CD4-positive, alpha-beta T cell (primary cell): ENCODE measurements around the gene MCEMP1. TPM values are rescaled to one million over a fixed set of nuclear protein-coding genes. Genes with fewer than 3 reads are reported as not detected.
"Not testable (repeated sequence)": the region's sequence is repeated elsewhere in the genome, so short reads cannot be mapped to it uniquely, and the experiment has no call there.

Experiments
- ATAC-seq: fragments of 200-7000 bp; cut with Tn5 transposase; one replicate; pipeline ENCODE4 v1.10.0; 2022; ENCODE audit warnings: mild to moderate bottlenecking; ENCODE audit not compliant: poor library complexity
- CTCF ChIA-PET: fragments of 350-600 bp; sonication (Branson Sonifier 250); formaldehyde crosslinking; loops from one replicate; lab custom pipeline; 2021; ENCODE audit warnings: antibody characterized with exemption, inconsistent platforms; lab: Charles Lee
- POLR2A ChIA-PET: fragments of 350-600 bp; sonication (Branson Sonifier 250); formaldehyde crosslinking; loops from one replicate; lab custom pipeline; 2021; ENCODE audit warnings: antibody characterized with exemption, inconsistent platforms; lab: Charles Lee
- DNase-seq, 14 experiments: peaks; one replicate each; pipeline ENCODE4 v3.0.0-alpha.2; 2013 to 2020; ENCODE audit warnings: mixed read lengths in 2 of 14
- H3K27ac ChIP-seq, 2 donors: one replicate each; pipeline versions ENCODE4 v1.5.1 to v1.7.0; 2013; ENCODE audit warnings: low read length in 2 of 2, low read depth in 1 of 2, mild to moderate bottlenecking in 1 of 2
- H3K27me3 ChIP-seq, 2 experiments: 1 replicate in 1 of 2; 2 replicates in 1 of 2; pipeline versions ENCODE4 v1.6.1 to v1.7.0; 2013; ENCODE audit warnings: low read length in 2 of 2, control low read depth in 1 of 2, mild to moderate bottlenecking in 1 of 2, moderate library complexity in 1 of 2; ENCODE audit not compliant: insufficient read depth in 2 of 2, control insufficient read depth in 1 of 2
- H3K36me3 ChIP-seq: one replicate; pipeline ENCODE4 v1.6.1; 2013; ENCODE audit warnings: low read length, control low read depth; ENCODE audit not compliant: insufficient read depth
- H3K4me1 ChIP-seq: one replicate; pipeline ENCODE4 v1.6.1; 2013; ENCODE audit warnings: low read length, control low read depth; ENCODE audit not compliant: insufficient read depth
- H3K4me3 ChIP-seq: one replicate; pipeline ENCODE4 v1.5.1; 2013; ENCODE audit warnings: mild to moderate bottlenecking, low read length, moderate library complexity
- H3K9me3 ChIP-seq, 2 experiments: 1 replicate in 1 of 2; 2 replicates in 1 of 2; pipeline versions ENCODE4 v1.6.1 to v1.7.0; 2013; ENCODE audit warnings: low read length in 2 of 2, mild to moderate bottlenecking in 2 of 2, control low read depth in 1 of 2, moderate library complexity in 1 of 2; ENCODE audit not compliant: control insufficient read depth in 1 of 2, insufficient read depth in 1 of 2
- H3K27ac Mint-ChIP-seq: one replicate; pipeline ENCODE4 v1.8.0; 2020; ENCODE audit warnings: mixed read lengths
- H3K27me3 Mint-ChIP-seq: one replicate; pipeline ENCODE4 v1.8.0; 2021; ENCODE audit warnings: mixed read lengths
- H3K36me3 Mint-ChIP-seq: one replicate; pipeline ENCODE4 v1.8.0; 2021; ENCODE audit warnings: low read depth, mixed read lengths
- H3K4me1 Mint-ChIP-seq: one replicate; pipeline ENCODE4 v1.8.0; 2021; ENCODE audit warnings: low read depth, mixed read lengths
- H3K4me3 Mint-ChIP-seq: one replicate; pipeline ENCODE4 v1.8.0; 2020; ENCODE audit warnings: mild to moderate bottlenecking, mixed read lengths
- H3K9me3 Mint-ChIP-seq: one replicate; pipeline ENCODE4 v1.8.0; 2020; ENCODE audit warnings: mixed read lengths
- intact Hi-C, 2 experiments: fragments of 100-400 bp; cut with DNase I in 1 of 2; cut with micrococcal nuclease in 1 of 2; formaldehyde crosslinking; loops; one replicate each; pipeline versions ENCODE4 v1.15.1 to v1.9.0; 2023 to 2025; cut with DNase I, micrococcal nuclease
- total RNA-seq, 174 experiments: library from RNA in 2 of 174; stranded (reverse) in 2 of 174; gene quantifications; one replicate each; pipeline ENCODE4 v1.2.3 and lab custom pipeline; 2021 to 2026
- TF ChIP-seq, protein P1 (sequence below): fragments of 200-600 bp; IDR thresholded peaks from one replicate; pipeline ENCODE4 v1.8.0; 2022; ENCODE audit warnings: antibody characterized with exemption, mild to moderate bottlenecking

The MCEMP1 gene
- total RNA-seq, 2 experiments from 2014 or later, result 0.38 TPM; not detected in 1

DNA sequence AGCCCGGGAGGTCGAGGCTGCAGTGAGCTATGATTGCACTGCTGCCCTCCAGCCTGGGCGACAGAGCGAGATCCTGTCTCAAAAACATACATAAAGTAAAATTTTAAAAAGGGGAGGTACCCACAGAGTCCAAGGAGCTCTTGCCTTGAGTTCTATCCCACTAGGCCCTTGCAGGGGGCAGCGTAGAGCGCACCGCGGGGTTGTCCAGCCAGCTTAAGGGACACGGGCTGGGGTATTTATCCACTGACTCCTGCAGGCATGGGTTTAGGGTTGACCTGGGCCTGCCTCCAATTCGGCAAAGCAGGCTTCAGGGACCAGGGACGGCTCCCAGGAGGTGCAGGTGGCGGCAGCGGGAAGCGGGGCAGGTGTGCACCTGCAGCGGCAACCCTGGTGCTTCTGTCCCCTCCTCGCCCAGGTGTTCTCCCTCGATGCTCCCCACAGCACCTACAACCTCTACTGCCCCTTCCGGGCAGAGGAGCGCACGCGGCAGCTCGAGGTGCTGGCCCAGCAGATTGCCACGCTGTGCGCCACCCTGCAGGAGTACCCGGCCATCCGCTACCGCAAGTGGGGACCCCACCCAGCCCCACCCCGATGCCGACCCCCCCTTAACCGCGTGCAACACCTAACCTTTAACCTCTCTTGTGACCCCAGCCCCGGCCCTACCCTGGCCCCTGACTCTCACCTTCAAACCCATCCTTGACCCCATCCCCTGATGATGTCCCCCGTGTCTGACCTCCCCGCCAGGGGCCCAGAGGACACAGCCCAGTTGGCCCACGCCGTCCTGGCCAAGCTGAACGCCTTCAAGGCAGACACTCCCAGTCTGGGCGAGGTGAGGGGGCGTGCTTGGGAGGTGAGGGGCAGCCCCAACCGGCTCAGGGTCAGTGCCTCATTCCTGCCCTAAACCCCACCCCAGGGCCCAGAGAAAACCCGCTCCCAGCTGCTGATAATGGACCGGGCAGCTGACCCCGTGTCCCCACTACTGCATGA is 35.3 kb upstream of the MCEMP1 start:
- TF ChIP-seq, protein P1, sequence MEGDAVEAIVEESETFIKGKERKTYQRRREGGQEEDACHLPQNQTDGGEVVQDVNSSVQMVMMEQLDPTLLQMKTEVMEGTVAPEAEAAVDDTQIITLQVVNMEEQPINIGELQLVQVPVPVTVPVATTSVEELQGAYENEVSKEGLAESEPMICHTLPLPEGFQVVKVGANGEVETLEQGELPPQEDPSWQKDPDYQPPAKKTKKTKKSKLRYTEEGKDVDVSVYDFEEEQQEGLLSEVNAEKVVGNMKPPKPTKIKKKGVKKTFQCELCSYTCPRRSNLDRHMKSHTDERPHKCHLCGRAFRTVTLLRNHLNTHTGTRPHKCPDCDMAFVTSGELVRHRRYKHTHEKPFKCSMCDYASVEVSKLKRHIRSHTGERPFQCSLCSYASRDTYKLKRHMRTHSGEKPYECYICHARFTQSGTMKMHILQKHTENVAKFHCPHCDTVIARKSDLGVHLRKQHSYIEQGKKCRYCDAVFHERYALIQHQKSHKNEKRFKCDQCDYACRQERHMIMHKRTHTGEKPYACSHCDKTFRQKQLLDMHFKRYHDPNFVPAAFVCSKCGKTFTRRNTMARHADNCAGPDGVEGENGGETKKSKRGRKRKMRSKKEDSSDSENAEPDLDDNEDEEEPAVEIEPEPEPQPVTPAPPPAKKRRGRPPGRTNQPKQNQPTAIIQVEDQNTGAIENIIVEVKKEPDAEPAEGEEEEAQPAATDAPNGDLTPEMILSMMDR, result no peak
- Mint-ChIP-seq H3K4me1 (peaks cover 29% of the 10 kb centered on the region), H3K9me3 (no peaks in the 10 kb centered on the region), H3K27me3 (no peaks in the 10 kb centered on the region), H3K36me3 (peaks cover 35% of the 10 kb centered on the region), H3K4me3 (no peak overlapping the region), H3K27ac (no peak overlapping the region)
- no peak overlapping the region for H3K4me3 ChIP-seq
- DNase-seq (no peak), ATAC-seq (no peak)
- H3K4me1 ChIP-seq, result peaks cover 39% of the 10 kb centered on the region
- no peaks in the 10 kb centered on the region for H3K27me3 ChIP-seq
- ChIA-PET CTCF (no interaction called here), POLR2A (interaction anchor here (0.5 to 2.3 kb wide), 3 partner anchors 12 to 1129 kb away, joined by 3 to 9 read pairs (median 6); partner anchors contain the start of genes PET100 and XAB2)
- no peaks in the 10 kb centered on the region for H3K9me3 ChIP-seq
- peaks cover 46% of the 10 kb centered on the region for H3K36me3 ChIP-seq
- H3K27ac ChIP-seq, result no peak overlapping the region
- intact Hi-C loops, result no loop called here

DNA sequence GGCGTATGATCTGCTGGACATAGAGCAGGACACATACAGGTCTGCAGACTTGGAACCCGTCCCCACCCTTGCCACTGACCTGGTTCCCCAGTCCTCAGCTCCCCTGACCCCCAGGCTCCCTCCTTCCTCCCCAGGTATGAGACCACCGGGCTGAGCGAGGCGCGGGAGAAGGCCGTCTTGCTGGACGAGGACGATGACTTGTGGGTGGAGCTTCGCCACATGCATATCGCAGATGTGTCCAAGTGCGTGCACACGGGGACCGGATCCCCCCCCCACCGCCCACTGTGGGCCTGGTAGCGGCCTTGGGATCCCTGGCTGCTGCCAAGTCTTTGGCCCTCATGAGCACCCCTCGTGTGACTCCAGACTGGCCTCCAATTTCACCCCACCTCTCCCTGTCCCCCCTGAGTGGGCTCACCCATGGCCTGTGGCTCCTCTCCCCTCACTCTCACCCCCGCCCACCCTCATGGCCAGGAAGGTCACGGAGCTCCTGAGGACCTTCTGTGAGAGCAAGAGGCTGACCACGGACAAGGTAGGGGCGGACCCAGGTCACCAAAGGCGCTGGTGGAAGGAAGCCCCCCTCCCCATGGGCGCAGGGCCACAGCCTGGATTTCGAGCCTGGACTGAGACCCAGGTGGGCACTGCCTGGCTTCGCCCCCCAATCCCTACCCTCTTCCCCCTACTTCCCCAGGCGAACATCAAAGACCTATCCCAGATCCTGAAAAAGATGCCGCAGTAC is 34.4 kb upstream of the MCEMP1 start:
- H3K4me3 ChIP-seq, result no peak overlapping the region
- Mint-ChIP-seq H3K27me3 (no peaks in the 10 kb centered on the region), H3K9me3 (no peaks in the 10 kb centered on the region), H3K4me1 (peaks cover 25% of the 10 kb centered on the region), H3K27ac (no peak overlapping the region), H3K36me3 (peaks cover 30% of the 10 kb centered on the region), H3K4me3 (no peak overlapping the region)
- ATAC-seq (no peak), DNase-seq (peak in 1 of 14 experiments; percentile 28)
- no peaks in the 10 kb centered on the region for H3K9me3 ChIP-seq
- intact Hi-C loops, result no loop called here
- CTCF ChIA-PET, result interaction anchor here (0.8 kb wide), 1 partner anchor 9 kb away, joined by 3 read pairs; no protein-coding TSS in a partner anchor
- POLR2A ChIA-PET, result interaction anchor here (2.3 kb wide), 1 partner anchor 13 kb away, joined by 9 read pairs; the partner anchor contains the start of genes PET100 and XAB2
- no peaks in the 10 kb centered on the region for H3K27me3 ChIP-seq
- no peak overlapping the region for H3K27ac ChIP-seq
- peaks cover 54% of the 10 kb centered on the region for H3K36me3 ChIP-seq
- H3K4me1 ChIP-seq, result peaks cover 34% of the 10 kb centered on the region
- TF ChIP-seq, protein P1, result no peak

DNA sequence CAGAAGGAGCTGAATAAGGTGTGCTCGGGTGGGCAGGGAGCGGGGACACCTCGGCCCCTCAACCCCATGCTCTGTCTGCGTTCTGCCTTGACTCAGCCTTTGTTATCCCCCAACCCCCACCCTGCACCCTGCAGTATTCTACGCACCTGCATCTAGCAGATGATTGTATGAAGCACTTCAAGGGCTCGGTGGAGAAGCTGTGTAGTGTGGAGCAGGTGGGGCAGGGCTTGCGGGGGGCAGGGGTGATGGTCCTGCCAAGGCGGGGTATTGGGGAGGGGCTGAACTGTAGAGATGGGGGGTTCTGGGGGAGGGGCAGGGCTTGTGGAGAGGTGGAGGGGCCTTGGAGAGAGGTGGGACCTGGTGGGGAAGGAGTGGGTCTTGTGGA is 33.9 kb upstream of the MCEMP1 start:
- H3K9me3 Mint-ChIP-seq, result no peaks in the 10 kb centered on the region
- H3K27me3 Mint-ChIP-seq, result no peaks in the 10 kb centered on the region
- Histone ChIP-seq H3K4me1 (peaks cover 29% of the 10 kb centered on the region), H3K27ac (no peak overlapping the region), H3K36me3 (peaks cover 55% of the 10 kb centered on the region), H3K4me3 (no peak overlapping the region), H3K27me3 (no peaks in the 10 kb centered on the region), H3K9me3 (no peaks in the 10 kb centered on the region)
- TF ChIP-seq, protein P1, result no peak
- H3K4me3 Mint-ChIP-seq, result no peak overlapping the region
- ATAC-seq (no peak), DNase-seq (peak in 1 of 14 experiments; percentile 34)
- peaks cover 35% of the 10 kb centered on the region for H3K36me3 Mint-ChIP-seq
- POLR2A ChIA-PET, result interaction anchor here (2.3 kb wide), 1 partner anchor 14 kb away, joined by 9 read pairs; the partner anchor contains the start of genes PET100 and XAB2
- CTCF ChIA-PET, result interaction anchor here (0.8 kb wide), 1 partner anchor 9 kb away, joined by 3 read pairs; no protein-coding TSS in a partner anchor
- peak overlapping the region; percentile 17 for H3K27ac Mint-ChIP-seq
- peaks cover 19% of the 10 kb centered on the region for H3K4me1 Mint-ChIP-seq
- intact Hi-C loops, result no loop called here

DNA sequence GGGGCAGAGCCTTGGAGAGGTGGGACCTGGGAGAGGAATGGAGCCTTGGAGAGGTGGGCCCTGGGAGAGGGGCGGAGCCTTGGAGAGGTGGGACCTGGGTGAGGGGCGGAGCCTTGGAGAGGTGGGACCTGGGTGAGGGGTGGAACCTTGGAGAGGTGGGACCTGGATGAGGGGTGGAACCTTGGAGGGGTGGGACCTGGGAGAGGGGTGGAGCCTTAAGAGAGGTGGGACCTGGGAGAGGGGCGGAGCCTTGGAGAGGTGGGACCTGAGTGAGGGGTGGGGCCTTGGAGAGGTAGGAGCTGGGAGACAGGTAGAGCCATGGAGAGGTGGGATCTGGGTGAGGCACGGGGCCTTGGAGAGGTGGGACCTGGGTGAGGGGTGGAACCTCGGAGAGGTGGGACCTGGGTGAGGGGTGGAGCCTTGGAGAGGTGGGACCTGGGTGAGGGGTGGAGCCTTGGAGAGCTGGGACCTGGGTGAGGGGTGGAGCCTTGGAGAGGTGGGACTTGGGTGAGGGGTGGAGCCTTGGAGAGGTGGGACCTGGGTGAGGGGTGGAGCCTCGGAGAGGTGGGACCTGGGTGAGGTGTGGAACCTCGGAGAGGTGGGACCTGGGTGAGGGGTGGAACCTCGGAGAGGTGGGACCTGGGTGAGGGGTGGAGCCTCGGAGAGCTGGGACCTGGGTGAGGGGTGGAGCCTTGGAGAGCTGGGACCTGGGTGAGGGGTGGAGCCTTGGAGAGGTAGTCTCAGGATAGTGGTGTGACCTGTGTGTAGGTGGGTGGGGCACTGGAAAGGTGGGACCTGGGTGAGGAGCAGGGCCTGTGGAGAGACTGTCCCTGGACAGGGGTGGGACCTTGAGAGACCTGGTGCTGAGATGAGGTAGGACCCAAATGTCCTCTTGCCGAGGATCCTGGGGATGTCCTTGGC is 33.0 kb upstream of the MCEMP1 start:
- H3K4me3 ChIP-seq, H3K9me3 ChIP-seq, H3K9me3 Mint-ChIP-seq, intact Hi-C loops, H3K27me3 Mint-ChIP-seq, H3K4me3 Mint-ChIP-seq, H3K27me3 ChIP-seq, H3K27ac ChIP-seq, POLR2A ChIA-PET: not testable (repeated sequence)
- Histone ChIP-seq H3K4me1 (peaks cover 20% of the 10 kb centered on the region), H3K36me3 (peaks cover 50% of the 10 kb centered on the region)
- H3K4me1 Mint-ChIP-seq, result peaks cover 16% of the 10 kb centered on the region
- DNase-seq (peak in 3 of 14 experiments; percentile 26 to 70 (median 50)), ATAC-seq (peak; percentile 19)
- H3K36me3 Mint-ChIP-seq, result peaks cover 40% of the 10 kb centered on the region
- CTCF ChIA-PET, result interaction anchor here (1.8 kb wide), 1 partner anchor 37 kb away, joined by 5 read pairs; the partner anchor contains the start of gene TRAPPC5
- peak overlapping the region; percentile 17 for H3K27ac Mint-ChIP-seq
